Caco-2 (cell line): Measurements from ENCODE around the gene PPIP5K1. TPM values are rescaled to one million over a fixed set of nuclear protein-coding genes. Genes with fewer than 3 reads are reported as not detected.

Source experiments
- BruUV-seq: library from RNA; stranded (reverse); fragments of 400-500 nt; replicated peaks from 2 replicates; lab custom pipeline; 2021; lab: Mats Ljungman, UMichigan
- CTCF ChIA-PET: fragments of 300-600 bp; sonication (Branson Sonifier 250); formaldehyde crosslinking; loops from one replicate; lab custom pipeline; 2022; ENCODE audit warnings: antibody characterized with exemption; lab: Charles Lee
- POLR2A ChIA-PET: fragments of 300-600 bp; sonication (Branson Sonifier 250); formaldehyde crosslinking; loops from one replicate; lab custom pipeline; 2022; ENCODE audit warnings: antibody characterized with exemption; lab: Charles Lee
- DNase-seq, 2 experiments: peaks; one replicate each; pipeline versions ENCODE4 v3.0.0 to v3.0.0-alpha.2; 2020 to 2022
- H3K27me3 ChIP-seq: replicated peaks from 2 replicates; pipeline ENCODE4 v1.6.0; 2011; ENCODE audit warnings: low read length; ENCODE audit not compliant: control insufficient read depth, insufficient read depth
- H3K36me3 ChIP-seq: 2 replicates; pipeline ENCODE4 v1.5.1; 2011; ENCODE audit warnings: low read length; ENCODE audit not compliant: control insufficient read depth, insufficient read depth
- H3K4me1 ChIP-seq: fragments of 250-450 bp; sonication (Bioruptor Pico); 2 replicates; pipeline ENCODE4 v1.5.1; 2020; ENCODE audit warnings: mild to moderate bottlenecking
- H3K4me3 ChIP-seq: 2 replicates; pipeline ENCODE4 v1.5.1; 2011; ENCODE audit warnings: low read depth, mild to moderate bottlenecking, control low read depth, low read length
- H3K9me3 ChIP-seq: fragments of 250-450 bp; sonication (Bioruptor Pico); 2 replicates; pipeline ENCODE4 v1.5.1; 2020; ENCODE audit warnings: mild to moderate bottlenecking, moderate library complexity
- H3K27ac Mint-ChIP-seq: one replicate; pipeline ENCODE4 v1.8.0; 2022; ENCODE audit warnings: mixed read lengths; ENCODE audit not compliant: unreplicated experiment
- H3K27me3 Mint-ChIP-seq: one replicate; pipeline ENCODE4 v1.8.0; 2022; ENCODE audit warnings: mixed read lengths; ENCODE audit not compliant: insufficient read depth, unreplicated experiment
- H3K36me3 Mint-ChIP-seq: one replicate; pipeline ENCODE4 v1.8.0; 2022; ENCODE audit warnings: mild to moderate bottlenecking, mixed read lengths; ENCODE audit not compliant: insufficient read depth, unreplicated experiment
- H3K4me1 Mint-ChIP-seq: one replicate; pipeline ENCODE4 v1.8.0; 2022; ENCODE audit warnings: low read depth, mixed read lengths; ENCODE audit not compliant: unreplicated experiment
- H3K4me3 Mint-ChIP-seq: one replicate; pipeline ENCODE4 v1.8.0; 2022; ENCODE audit warnings: mild to moderate bottlenecking, moderate library complexity, mixed read lengths; ENCODE audit not compliant: unreplicated experiment
- H3K9me3 Mint-ChIP-seq: one replicate; pipeline ENCODE4 v1.8.0; 2022; ENCODE audit warnings: mixed read lengths; ENCODE audit not compliant: unreplicated experiment
- intact Hi-C: fragments of 100-400 bp; cut with micrococcal nuclease; formaldehyde crosslinking; loops from one replicate; pipeline ENCODE4 v1.10.0; 2022; ENCODE audit not compliant: unreplicated experiment
- total RNA-seq: library from RNA; stranded (reverse); gene quantifications from 2 replicates; pipeline ENCODE4 v1.2.3, GENCODE V29; 2022
- TF ChIP-seq, protein P1 (sequence below), 2 experiments: fragments of 200-600 bp in 1 of 2; IDR thresholded peaks; 1 replicate in 1 of 2; 2 replicates in 1 of 2; pipeline versions ENCODE4 v1.5.1 to v1.8.0; 2011 to 2022; ENCODE audit warnings: antibody characterized with exemption in 1 of 2, control low read depth in 1 of 2, inconsistent platforms in 1 of 2, low read depth in 1 of 2, low read length in 1 of 2, mild to moderate bottlenecking in 1 of 2, moderate library complexity in 1 of 2; ENCODE audit not compliant: insufficient read depth in 1 of 2, severe bottlenecking in 1 of 2, unreplicated experiment in 1 of 2

Gene PPIP5K1
- total RNA-seq, 1 experiment from 2014 or later = 36.3 TPM

DNA sequence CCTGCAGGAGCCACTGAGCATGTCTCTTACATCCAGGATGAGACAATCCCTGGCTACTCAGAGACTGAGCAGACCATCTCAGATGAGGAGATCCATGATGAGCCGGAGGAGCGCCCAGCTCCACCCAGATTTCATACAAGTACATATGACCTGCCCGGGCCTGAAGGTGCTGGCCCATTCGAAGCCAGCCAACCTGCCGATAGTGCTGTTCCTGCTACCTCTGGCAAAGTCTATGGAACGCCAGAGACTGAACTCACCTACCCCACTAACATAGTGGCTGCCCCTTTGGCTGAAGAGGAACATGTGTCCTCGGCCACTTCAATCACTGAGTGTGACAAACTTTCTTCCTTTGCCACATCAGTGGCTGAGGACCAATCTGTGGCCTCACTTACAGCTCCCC lies 66.4 kb downstream of the PPIP5K1 start:
- BruUV-seq = no TSS peak
- CTCF ChIA-PET = interaction anchor here (1.4 kb wide), 1 partner anchor 9 kb away, joined by 5 read pairs; no protein-coding TSS in a partner anchor
- intact Hi-C loops = no loop called here

DNA sequence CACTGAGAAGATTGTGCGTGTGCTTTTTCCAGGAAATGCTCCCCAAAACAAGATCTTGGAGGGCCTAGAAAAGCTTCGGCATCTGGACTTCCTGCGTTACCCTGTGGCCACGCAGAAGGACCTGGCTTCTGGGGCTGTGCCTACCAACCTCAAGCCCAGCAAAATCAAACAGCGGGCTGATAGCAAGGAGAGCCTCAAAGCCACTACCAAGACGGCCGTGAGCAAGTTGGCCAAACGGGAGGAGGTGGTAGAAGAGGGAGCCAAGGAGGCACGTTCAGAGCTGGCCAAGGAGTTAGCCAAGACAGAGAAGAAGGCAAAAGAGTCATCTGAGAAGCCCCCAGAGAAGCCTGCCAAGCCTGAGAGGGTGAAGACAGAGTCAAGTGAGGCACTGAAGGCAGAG lies 67.8 kb downstream of the PPIP5K1 start:
- peaks cover 21% of the 10 kb centered on the region for H3K4me1 Mint-ChIP-seq
- POLR2A ChIA-PET = no interaction called here
- no TSS peak for BruUV-seq
- H3K9me3 Mint-ChIP-seq = no peaks in the 10 kb centered on the region
- DNase-seq = no peak
- intact Hi-C loops = no loop called here
- Histone ChIP-seq H3K27me3 (no peaks in the 10 kb centered on the region), H3K4me1 (0 out of 2 replicates have a peak, but pooled peaks cover 4% of the 10 kb centered on the region), H3K36me3 (no peaks in the 10 kb centered on the region), H3K9me3 (no peaks in the 10 kb centered on the region), H3K4me3 (no peak overlapping the region)
- no peak overlapping the region for H3K4me3 Mint-ChIP-seq
- TF ChIP-seq, protein P1, sequence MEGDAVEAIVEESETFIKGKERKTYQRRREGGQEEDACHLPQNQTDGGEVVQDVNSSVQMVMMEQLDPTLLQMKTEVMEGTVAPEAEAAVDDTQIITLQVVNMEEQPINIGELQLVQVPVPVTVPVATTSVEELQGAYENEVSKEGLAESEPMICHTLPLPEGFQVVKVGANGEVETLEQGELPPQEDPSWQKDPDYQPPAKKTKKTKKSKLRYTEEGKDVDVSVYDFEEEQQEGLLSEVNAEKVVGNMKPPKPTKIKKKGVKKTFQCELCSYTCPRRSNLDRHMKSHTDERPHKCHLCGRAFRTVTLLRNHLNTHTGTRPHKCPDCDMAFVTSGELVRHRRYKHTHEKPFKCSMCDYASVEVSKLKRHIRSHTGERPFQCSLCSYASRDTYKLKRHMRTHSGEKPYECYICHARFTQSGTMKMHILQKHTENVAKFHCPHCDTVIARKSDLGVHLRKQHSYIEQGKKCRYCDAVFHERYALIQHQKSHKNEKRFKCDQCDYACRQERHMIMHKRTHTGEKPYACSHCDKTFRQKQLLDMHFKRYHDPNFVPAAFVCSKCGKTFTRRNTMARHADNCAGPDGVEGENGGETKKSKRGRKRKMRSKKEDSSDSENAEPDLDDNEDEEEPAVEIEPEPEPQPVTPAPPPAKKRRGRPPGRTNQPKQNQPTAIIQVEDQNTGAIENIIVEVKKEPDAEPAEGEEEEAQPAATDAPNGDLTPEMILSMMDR (IDR thresholded peaks at IDR 0.05; ENCODE audit: insufficient read depth in 1 of 2, low read depth in 1 of 2, low read length in 1 of 2, severe bottlenecking in 1 of 2, unreplicated experiment in 1 of 2) = no peak
- H3K27me3 Mint-ChIP-seq = peaks cover 13% of the 10 kb centered on the region
- no peaks in the 10 kb centered on the region for H3K36me3 Mint-ChIP-seq
- no peak overlapping the region for H3K27ac Mint-ChIP-seq
- CTCF ChIA-PET = interaction anchor here (1.4 kb wide), 1 partner anchor 8 kb away, joined by 5 read pairs; no protein-coding TSS in a partner anchor

More for the DNA sequence above, 66.4 kb downstream of the PPIP5K1 start:
- Histone ChIP-seq H3K4me1 (no peaks in the 10 kb centered on the region), H3K36me3 (no peaks in the 10 kb centered on the region), H3K4me3 (no peak overlapping the region), H3K9me3 (no peaks in the 10 kb centered on the region), H3K27me3 (no peaks in the 10 kb centered on the region)
- POLR2A ChIA-PET = no interaction called here
- H3K36me3 Mint-ChIP-seq = no peaks in the 10 kb centered on the region
- no peak overlapping the region for H3K4me3 Mint-ChIP-seq
- no peak overlapping the region for H3K27ac Mint-ChIP-seq
- peaks cover 13% of the 10 kb centered on the region for H3K27me3 Mint-ChIP-seq
- peaks cover 7% of the 10 kb centered on the region for H3K4me1 Mint-ChIP-seq
- no peaks in the 10 kb centered on the region for H3K9me3 Mint-ChIP-seq
- no peak for DNase-seq
- TF ChIP-seq, protein P1 (IDR thresholded peaks at IDR 0.05; ENCODE audit: insufficient read depth in 1 of 2, low read depth in 1 of 2, low read length in 1 of 2, severe bottlenecking in 1 of 2, unreplicated experiment in 1 of 2) = no peak

DNA sequence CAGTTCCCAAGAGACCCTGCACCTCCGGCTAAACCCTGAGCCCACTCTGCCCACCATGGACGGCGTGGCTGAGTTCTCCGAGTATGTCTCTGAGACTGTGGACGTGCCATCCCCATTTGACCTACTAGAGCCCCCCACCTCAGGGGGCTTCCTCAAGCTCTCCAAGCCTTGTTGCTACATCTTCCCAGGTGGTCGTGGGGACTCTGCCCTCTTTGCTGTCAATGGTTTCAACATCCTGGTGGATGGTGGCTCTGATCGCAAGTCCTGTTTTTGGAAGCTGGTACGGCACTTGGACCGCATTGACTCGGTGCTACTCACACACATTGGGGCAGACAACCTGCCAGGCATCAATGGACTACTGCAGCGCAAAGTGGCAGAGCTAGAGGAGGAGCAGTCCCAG lies 68.6 kb downstream of the PPIP5K1 start:
- H3K27me3 Mint-ChIP-seq = peaks cover 13% of the 10 kb centered on the region
- no peaks in the 10 kb centered on the region for H3K36me3 ChIP-seq
- H3K27ac Mint-ChIP-seq = no peak overlapping the region
- ChIA-PET POLR2A (no interaction called here), CTCF (no interaction called here)
- H3K4me3 ChIP-seq = no peak overlapping the region
- intact Hi-C loops = no loop called here
- no peaks in the 10 kb centered on the region for H3K36me3 Mint-ChIP-seq
- DNase-seq = no peak
- TF ChIP-seq, protein P1 (IDR thresholded peaks at IDR 0.05; ENCODE audit: insufficient read depth in 1 of 2, low read depth in 1 of 2, low read length in 1 of 2, severe bottlenecking in 1 of 2, unreplicated experiment in 1 of 2) = no peak
- H3K9me3 Mint-ChIP-seq = no peaks in the 10 kb centered on the region
- peaks cover 24% of the 10 kb centered on the region for H3K4me1 Mint-ChIP-seq
- H3K27me3 ChIP-seq = no peaks in the 10 kb centered on the region
- no peak overlapping the region for H3K4me3 Mint-ChIP-seq
- H3K9me3 ChIP-seq = no peaks in the 10 kb centered on the region
- BruUV-seq = no TSS peak
- 0 out of 2 replicates have a peak, but pooled peaks cover 4% of the 10 kb centered on the region for H3K4me1 ChIP-seq
